Measurements from ENCODE around the gene YTHDF1.

YTHDF1 gene

DNA sequence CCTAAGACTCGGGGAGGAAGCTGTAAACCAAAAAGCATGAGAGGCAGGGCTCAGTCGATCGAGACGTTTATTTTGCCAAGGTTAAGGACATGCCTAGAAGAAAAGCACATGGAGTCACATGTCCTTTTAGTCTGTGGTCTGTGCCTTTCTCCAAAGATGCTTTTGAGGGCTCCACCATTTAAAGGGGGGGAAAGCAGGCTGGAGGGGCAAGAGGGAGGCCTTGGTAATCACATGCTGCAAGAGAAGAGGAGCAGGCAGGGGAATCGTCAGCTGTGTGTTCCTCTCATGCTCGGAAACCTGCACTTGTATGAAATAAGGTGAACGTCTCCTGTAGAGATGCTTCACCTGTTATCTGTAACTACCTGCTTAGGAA, 9.1 kb upstream of the YTHDF1 start:
- H4K20me1 ChIP-seq (ENCODE audit: insufficient read depth, low read length), result no peaks in the 10 kb centered on the region
- H3K36me3 ChIP-seq (ENCODE audit: insufficient read depth, low read length), result no peaks in the 10 kb centered on the region
- no peaks in the 10 kb centered on the region for H3K79me2 ChIP-seq (ENCODE audit: insufficient read depth, low read length)
- no peak overlapping the region for H3K4me3 ChIP-seq (ENCODE audit: low read depth, low read length, poor library complexity, severe bottlenecking)
- H3K4me2 ChIP-seq (ENCODE audit: low read length), result no peak overlapping the region
- no peak overlapping the region for H2AFZ ChIP-seq (ENCODE audit: low read length)
- H3K9ac ChIP-seq (ENCODE audit: low read length), result no peak overlapping the region
- H3K4me1 ChIP-seq (ENCODE audit: insufficient read depth, low read length, severe bottlenecking), result no peaks in the 10 kb centered on the region
- no peaks in the 10 kb centered on the region for H3F3A ChIP-seq (ENCODE audit: insufficient read depth, low read length)
- no peaks in the 10 kb centered on the region for H3K9me2 ChIP-seq (ENCODE audit: low read depth, low read length)
- no peak overlapping the region for H3K27ac ChIP-seq (ENCODE audit: low read depth, low read length, poor library complexity, severe bottlenecking)
- no peak for TF ChIP-seq EZH2 (IDR thresholded peaks at IDR 0.05; ENCODE audit: borderline replicate concordance, low read length)
- TF ChIP-seq, protein P1, sequence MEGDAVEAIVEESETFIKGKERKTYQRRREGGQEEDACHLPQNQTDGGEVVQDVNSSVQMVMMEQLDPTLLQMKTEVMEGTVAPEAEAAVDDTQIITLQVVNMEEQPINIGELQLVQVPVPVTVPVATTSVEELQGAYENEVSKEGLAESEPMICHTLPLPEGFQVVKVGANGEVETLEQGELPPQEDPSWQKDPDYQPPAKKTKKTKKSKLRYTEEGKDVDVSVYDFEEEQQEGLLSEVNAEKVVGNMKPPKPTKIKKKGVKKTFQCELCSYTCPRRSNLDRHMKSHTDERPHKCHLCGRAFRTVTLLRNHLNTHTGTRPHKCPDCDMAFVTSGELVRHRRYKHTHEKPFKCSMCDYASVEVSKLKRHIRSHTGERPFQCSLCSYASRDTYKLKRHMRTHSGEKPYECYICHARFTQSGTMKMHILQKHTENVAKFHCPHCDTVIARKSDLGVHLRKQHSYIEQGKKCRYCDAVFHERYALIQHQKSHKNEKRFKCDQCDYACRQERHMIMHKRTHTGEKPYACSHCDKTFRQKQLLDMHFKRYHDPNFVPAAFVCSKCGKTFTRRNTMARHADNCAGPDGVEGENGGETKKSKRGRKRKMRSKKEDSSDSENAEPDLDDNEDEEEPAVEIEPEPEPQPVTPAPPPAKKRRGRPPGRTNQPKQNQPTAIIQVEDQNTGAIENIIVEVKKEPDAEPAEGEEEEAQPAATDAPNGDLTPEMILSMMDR (IDR thresholded peaks at IDR 0.05; ENCODE audit: low read length), result no peak
- H3K9me3 ChIP-seq (ENCODE audit: low read length), result no peaks in the 10 kb centered on the region
- peaks cover 13% of the 10 kb centered on the region for H3K27me3 ChIP-seq (ENCODE audit: insufficient read depth, low read length)

DNA sequence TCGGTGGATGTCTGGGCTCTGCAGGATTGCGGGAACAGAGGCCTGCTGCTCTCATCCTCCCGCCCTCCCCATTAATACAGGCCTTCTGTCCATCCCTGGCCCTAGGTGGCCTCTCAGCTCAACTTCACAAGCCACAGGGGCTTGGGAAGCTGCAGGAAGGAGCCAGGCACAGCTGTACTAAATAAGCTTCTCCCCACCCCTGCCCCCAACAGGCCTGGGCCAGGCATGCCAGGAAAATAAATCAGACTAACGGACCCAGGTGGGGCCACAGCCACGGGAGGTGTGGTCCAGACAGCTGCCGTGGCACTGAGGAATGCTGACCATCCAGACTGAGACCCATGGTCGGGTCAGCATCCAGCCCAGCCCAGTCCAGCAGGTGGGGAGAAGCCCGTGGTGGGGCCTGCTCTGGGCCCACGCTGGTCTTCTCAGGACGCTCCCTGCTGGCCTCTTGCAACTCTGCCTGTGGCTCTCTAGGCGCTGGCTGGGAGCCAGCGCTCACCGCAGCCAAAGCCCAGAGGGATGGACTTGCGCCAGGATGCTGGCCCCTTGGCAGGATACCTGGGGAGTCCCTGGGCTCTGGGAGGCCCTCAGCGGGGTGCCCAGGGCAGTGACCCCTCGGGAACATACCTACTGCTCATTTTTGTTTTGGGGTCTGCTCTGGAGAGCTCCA, 8.6 kb upstream of the YTHDF1 start:
- Histone ChIP-seq H3F3A (ENCODE audit: insufficient read depth, low read length) (no peaks in the 10 kb centered on the region), H3K4me2 (ENCODE audit: low read length) (no peak overlapping the region), H3K4me1 (ENCODE audit: insufficient read depth, low read length, severe bottlenecking) (no peaks in the 10 kb centered on the region), H3K27me3 (ENCODE audit: insufficient read depth, low read length) (peaks cover 12% of the 10 kb centered on the region), H3K36me3 (ENCODE audit: insufficient read depth, low read length) (no peaks in the 10 kb centered on the region), H3K79me2 (ENCODE audit: insufficient read depth, low read length) (no peaks in the 10 kb centered on the region), H2AFZ (ENCODE audit: low read length) (no peak overlapping the region), H4K20me1 (ENCODE audit: insufficient read depth, low read length) (no peaks in the 10 kb centered on the region), H3K4me3 (ENCODE audit: low read depth, low read length, poor library complexity, severe bottlenecking) (no peak overlapping the region), H3K9me3 (ENCODE audit: low read length) (no peaks in the 10 kb centered on the region), H3K9ac (ENCODE audit: low read length) (no peak overlapping the region), H3K9me2 (ENCODE audit: low read depth, low read length) (no peaks in the 10 kb centered on the region), H3K27ac (ENCODE audit: low read depth, low read length, poor library complexity, severe bottlenecking) (no peak overlapping the region)
- TF ChIP-seq, protein P1 (IDR thresholded peaks at IDR 0.05; ENCODE audit: low read length), result no peak
- no peak for TF ChIP-seq EZH2 (IDR thresholded peaks at IDR 0.05; ENCODE audit: borderline replicate concordance, low read length)

DNA sequence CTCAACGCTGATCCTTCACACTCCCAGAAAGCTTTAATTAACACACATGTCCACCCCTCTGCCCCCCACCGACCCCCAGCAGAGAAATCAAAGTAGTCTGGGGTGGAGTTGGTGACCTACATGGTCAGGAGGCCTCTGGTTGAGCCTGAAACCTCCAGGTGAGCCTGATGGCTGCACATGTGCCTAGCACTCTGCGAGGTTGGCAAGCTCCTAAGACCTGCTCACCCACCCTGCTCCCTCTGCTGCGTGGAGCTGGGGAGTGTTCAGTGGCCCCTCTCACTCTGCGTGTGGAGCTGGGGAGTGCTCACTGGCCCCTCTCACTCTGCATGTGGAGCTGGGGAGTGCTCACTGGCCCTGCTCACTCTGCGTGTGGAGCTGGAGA, 7.9 kb upstream of the YTHDF1 start:
- no peaks in the 10 kb centered on the region for H3K4me1 ChIP-seq (ENCODE audit: insufficient read depth, low read length, severe bottlenecking)

More for the DNA sequence above, 7.9 kb upstream of the YTHDF1 start:
- H3K4me3 ChIP-seq (ENCODE audit: low read depth, low read length, poor library complexity, severe bottlenecking), result no peak overlapping the region
- H3K9ac ChIP-seq (ENCODE audit: low read length), result no peak overlapping the region
- no peaks in the 10 kb centered on the region for H4K20me1 ChIP-seq (ENCODE audit: insufficient read depth, low read length)
- no peaks in the 10 kb centered on the region for H3F3A ChIP-seq (ENCODE audit: insufficient read depth, low read length)
- H3K79me2 ChIP-seq (ENCODE audit: insufficient read depth, low read length), result no peaks in the 10 kb centered on the region
- H3K4me2 ChIP-seq (ENCODE audit: low read length), result no peak overlapping the region
- no peak overlapping the region for H2AFZ ChIP-seq (ENCODE audit: low read length)
- no peaks in the 10 kb centered on the region for H3K36me3 ChIP-seq (ENCODE audit: insufficient read depth, low read length)
- no peak overlapping the region for H3K27ac ChIP-seq (ENCODE audit: low read depth, low read length, poor library complexity, severe bottlenecking)
- TF ChIP-seq EZH2 (IDR thresholded peaks at IDR 0.05; ENCODE audit: borderline replicate concordance, low read length), result no peak
- TF ChIP-seq, protein P1 (IDR thresholded peaks at IDR 0.05; ENCODE audit: low read length), result no peak
- H3K9me3 ChIP-seq (ENCODE audit: low read length), result no peaks in the 10 kb centered on the region
- H3K27me3 ChIP-seq (ENCODE audit: insufficient read depth, low read length), result peaks cover 5% of the 10 kb centered on the region
- H3K9me2 ChIP-seq (ENCODE audit: low read depth, low read length), result no peaks in the 10 kb centered on the region
